NT2/D1 (cell line): ENCODE results near the gene SINHCAF.
A peak's percentile ranks its signal among the peaks of the same experiment; 100 is the strongest.
"Not testable (repeated sequence)": the region's sequence is repeated elsewhere in the genome, so short reads cannot be mapped to it uniquely, and the experiment has no call there.

ENCODE experiments used
- DNase-seq: peaks from one replicate; pipeline ENCODE4 v3.0.0-alpha.2; 2011; ENCODE audit warnings: low read depth, low spot score
- H3K27me3 ChIP-seq: 2 replicates; pipeline ENCODE4 v1.6.0; 2011; ENCODE audit warnings: mild to moderate bottlenecking; ENCODE audit not compliant: insufficient read length, insufficient read depth
- H3K36me3 ChIP-seq: 2 replicates; pipeline ENCODE4 v1.6.1; 2011; ENCODE audit warnings: mild to moderate bottlenecking, low read length, mixed read lengths; ENCODE audit not compliant: insufficient read depth, insufficient read length
- H3K4me1 ChIP-seq: 2 replicates; pipeline ENCODE4 v1.5.1; 2011; ENCODE audit not compliant: insufficient read depth, insufficient read length
- H3K4me3 ChIP-seq: 2 replicates; pipeline ENCODE4 v1.5.1; 2011; ENCODE audit warnings: low read depth; ENCODE audit not compliant: insufficient read length
- H3K9ac ChIP-seq: 2 replicates; pipeline ENCODE4 v1.6.0; 2011; ENCODE audit warnings: low read depth; ENCODE audit not compliant: insufficient read length
- H3K9me3 ChIP-seq: 2 replicates; pipeline ENCODE4 v1.5.1; 2011; ENCODE audit warnings: mild to moderate bottlenecking, low read length; ENCODE audit not compliant: insufficient read depth
- SUZ12 ChIP-seq: IDR thresholded peaks from 2 replicates; pipeline ENCODE4 v1.6.1; 2011; ENCODE audit not compliant: insufficient read length, insufficient read depth; ENCODE audit errors: extremely low read depth
- YY1 ChIP-seq: IDR thresholded peaks from 2 replicates; pipeline ENCODE4 v1.6.1; 2011; ENCODE audit not compliant: insufficient read length, insufficient read depth
- ZNF274 ChIP-seq: IDR thresholded peaks from 2 replicates; pipeline ENCODE4 v1.6.1; 2011; ENCODE audit warnings: mild to moderate bottlenecking, low read depth, low read length

SINHCAF gene

DNA sequence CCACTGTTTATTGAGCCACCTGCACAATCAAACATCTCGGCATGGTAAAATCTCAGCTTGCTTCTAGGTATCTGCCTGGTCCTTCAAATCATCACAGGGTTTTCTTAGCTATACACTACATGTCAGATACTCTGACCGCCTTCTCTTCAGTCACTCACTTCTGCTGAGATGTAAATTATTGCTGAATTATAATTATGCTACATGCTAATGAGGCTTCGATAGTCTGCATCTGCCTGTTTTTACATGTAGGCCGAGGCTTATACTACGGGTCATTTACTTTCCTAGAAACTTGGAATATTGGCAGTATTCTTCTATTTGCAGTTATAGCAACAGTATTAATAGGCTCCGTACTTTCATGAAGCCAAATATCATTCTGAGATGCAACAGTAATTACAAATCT, 77.6 kb downstream of the SINHCAF start:
- H3K9me3 ChIP-seq = no peaks in the 10 kb centered on the region
- TF ChIP-seq YY1 = no peak
- no peak for TF ChIP-seq SUZ12
- TF ChIP-seq ZNF274 = no peak
- no peak overlapping the region for H3K9ac ChIP-seq

DNA sequence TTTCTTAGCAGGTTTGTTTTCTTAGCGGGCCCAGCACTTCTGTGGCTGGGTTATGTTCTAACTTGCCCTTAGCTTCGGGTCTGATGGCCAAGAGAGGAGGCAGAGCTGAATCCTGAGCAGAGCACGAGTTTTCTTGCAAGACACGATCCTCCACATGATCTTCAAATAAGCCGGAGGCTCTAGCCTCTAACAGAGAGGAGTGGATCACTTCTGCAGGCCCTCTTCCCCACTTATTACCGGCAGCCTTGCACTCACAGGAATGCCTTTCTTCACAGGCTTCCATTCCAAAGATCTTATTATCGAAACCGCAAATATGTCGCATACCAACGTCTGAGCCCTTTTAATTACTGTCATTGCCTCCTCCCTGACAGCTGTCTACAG, 79.5 kb downstream of the SINHCAF start:
- TF ChIP-seq YY1 = no peak
- TF ChIP-seq ZNF274 = no peak
- no peak for TF ChIP-seq SUZ12
- no peaks in the 10 kb centered on the region for H3K9me3 ChIP-seq
- peak overlapping the region; percentile 2 for H3K9ac ChIP-seq
- no peak for DNase-seq
- peaks cover 8% of the 10 kb centered on the region for H3K4me1 ChIP-seq
- H3K27me3 ChIP-seq = no peaks in the 10 kb centered on the region
- H3K4me3 ChIP-seq = no peak overlapping the region
- no peaks in the 10 kb centered on the region for H3K36me3 ChIP-seq

More for the DNA sequence above, 77.6 kb downstream of the SINHCAF start:
- DNase-seq = no peak
- Histone ChIP-seq H3K27me3 (no peaks in the 10 kb centered on the region), H3K4me3 (no peak overlapping the region), H3K4me1 (peaks cover 8% of the 10 kb centered on the region), H3K36me3 (no peaks in the 10 kb centered on the region)

DNA sequence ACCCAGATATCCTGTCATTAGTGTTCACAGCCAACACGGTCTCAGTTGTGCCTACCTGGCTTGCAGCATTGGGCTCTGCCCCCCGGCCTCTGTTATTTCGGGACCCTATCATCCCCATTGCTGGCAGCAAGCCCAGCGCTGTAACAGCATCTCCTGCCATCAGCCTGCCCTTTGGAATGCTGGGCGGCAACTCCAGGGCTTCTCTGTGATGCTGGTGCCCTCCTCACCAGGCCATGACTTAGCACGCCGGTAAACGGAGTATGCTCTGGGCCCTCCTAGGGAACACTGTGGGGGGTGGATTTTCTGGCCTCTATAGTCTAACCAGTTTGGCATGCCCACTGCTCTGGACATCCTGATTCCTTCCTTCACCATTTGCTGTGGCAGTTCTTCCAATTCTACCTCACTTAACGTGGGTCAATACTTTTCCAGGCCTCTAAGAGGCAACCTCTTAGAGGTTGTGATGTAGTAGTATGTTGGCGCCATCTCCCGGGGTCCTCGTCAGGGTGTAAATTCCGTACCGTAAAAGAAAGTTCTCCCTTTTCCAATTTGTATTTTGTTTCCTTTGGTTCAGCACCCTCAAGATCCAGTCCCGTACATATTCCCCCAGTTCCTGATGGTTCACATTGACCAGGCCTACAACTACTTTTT, 80.0 kb downstream of the SINHCAF start:
- H3K9ac ChIP-seq = peak overlapping the region; percentile 2
- H3K9me3 ChIP-seq = no peaks in the 10 kb centered on the region
- peaks cover 8% of the 10 kb centered on the region for H3K4me1 ChIP-seq
- H3K36me3 ChIP-seq = no peaks in the 10 kb centered on the region
- TF ChIP-seq ZNF274 = no peak
- TF ChIP-seq SUZ12 = no peak
- no peak for TF ChIP-seq YY1
- H3K4me3 ChIP-seq = no peak overlapping the region
- no peaks in the 10 kb centered on the region for H3K27me3 ChIP-seq
- peak; percentile 71 for DNase-seq

DNA sequence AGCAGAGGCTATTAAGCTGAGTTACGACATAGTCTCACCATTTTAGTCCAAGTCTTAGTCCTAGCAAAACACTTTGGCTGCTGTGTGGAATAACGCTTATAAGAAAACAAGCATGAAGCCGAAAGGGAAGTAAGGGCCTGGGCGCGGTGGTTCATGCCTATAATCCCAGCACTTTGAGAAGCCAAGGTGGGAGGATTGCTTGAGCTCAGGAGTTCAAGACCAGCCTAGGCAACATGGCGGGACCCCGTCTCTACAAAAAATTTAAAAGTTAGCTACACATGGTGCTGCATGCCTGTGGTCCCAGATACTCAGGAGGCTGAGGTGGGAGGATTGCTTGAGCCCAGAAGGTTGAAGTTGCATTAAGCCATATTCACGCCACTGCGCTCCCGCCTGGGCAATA, 83.5 kb downstream of the SINHCAF start:
- H3K4me3 ChIP-seq, H3K9me3 ChIP-seq, H3K27me3 ChIP-seq, DNase-seq, H3K36me3 ChIP-seq, H3K9ac ChIP-seq, H3K4me1 ChIP-seq: not testable (repeated sequence)

DNA sequence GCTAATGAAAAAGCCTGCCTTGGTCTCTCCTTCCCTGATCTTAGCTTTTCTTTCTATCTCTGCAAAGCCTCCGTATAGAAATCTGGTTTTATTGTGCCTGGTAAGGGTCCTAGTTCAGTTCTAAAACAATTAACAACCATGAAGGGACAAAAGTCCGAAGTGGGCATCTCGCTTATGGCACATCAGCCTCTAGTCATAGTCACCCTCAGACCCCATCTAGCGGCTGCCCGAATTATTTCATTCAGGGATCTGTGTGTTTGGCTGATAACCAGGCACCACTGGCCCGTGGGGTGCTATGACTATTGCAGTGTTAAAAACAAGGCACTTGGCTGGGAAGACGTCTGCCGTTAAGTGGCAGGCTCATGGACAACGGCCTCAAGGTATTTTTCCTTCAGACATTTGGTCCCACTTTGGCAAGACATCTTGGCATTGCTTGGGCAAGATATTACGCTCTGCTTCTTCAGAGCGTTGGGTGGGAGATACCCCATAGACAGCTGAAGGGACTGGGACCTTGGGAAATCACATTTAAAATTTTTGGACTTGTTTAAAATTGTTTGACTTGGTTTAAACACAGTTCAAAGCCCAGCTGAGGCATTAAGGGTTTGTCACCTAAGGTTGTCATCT, 87.1 kb downstream of the SINHCAF start:
- H3K4me3 ChIP-seq = no peak overlapping the region
- peaks cover 15% of the 10 kb centered on the region for H3K27me3 ChIP-seq
- peak; percentile 77 for DNase-seq

DNA sequence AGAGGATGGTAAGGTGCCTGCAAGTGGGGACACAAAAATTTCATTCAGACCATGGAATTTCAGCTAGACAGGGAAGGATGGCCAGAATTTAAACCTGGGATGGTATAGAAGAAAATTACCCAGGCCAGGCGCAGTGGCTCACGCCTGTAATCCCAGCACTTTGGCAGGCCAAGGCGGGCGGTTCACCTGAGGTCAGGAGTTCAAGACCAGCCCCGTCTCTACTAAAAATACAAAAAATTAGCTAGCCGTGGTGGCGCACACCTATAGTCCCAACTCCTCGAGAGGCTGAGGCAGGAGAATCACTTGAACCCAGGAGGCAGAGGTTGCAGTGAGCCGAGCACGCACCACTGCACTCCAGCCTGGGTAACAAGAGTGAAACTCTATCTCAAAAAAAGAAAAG, 87.6 kb downstream of the SINHCAF start:
- not testable (repeated sequence) for DNase-seq, H3K4me3 ChIP-seq, H3K9me3 ChIP-seq, H3K36me3 ChIP-seq, H3K9ac ChIP-seq
- peaks cover 20% of the 10 kb centered on the region for H3K27me3 ChIP-seq
- H3K4me1 ChIP-seq = peaks cover 12% of the 10 kb centered on the region

More for the DNA sequence above, 87.1 kb downstream of the SINHCAF start:
- TF ChIP-seq ZNF274 (no peak), SUZ12 (no peak), YY1 (no peak)
- Histone ChIP-seq H3K9ac (no peak overlapping the region), H3K36me3 (no peaks in the 10 kb centered on the region), H3K4me1 (peaks cover 12% of the 10 kb centered on the region), H3K9me3 (no peaks in the 10 kb centered on the region)

DNA sequence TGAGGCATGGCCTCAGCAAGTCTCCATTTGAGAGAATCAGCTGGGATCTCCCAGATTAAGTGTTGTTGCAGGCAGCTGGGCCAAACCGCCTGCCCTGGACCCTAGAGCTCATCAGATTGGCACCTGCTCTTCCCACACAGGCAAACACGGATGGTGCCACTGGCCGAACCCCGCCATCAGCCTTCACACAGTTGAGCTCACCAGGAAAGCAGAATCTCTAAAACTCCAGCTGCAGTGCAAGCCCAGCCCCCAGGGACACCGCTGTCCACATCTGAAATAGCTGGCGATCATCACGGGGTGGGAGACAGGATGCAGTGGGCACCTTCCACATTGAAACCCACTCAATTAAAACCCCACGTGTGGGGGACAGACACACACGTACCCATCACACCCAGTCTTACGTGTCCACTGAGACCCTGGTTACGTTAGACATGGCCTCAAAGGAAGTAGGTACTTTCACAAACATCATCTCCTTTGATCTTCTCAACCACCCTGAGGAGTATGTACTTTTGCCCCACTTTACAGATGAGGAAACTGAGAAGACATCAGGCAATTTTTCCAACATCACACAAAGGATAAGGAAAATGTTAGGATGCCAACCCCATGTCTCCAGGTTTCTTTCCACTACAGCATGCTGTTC, 88.8 kb downstream of the SINHCAF start:
- DNase-seq = no peak
- no peak overlapping the region for H3K9ac ChIP-seq
- no peak for TF ChIP-seq ZNF274
- TF ChIP-seq SUZ12 = no peak
- no peak for TF ChIP-seq YY1
- H3K9me3 ChIP-seq = 0 out of 2 replicates have a peak, but pooled peaks cover 2% of the 10 kb centered on the region
- peaks cover 12% of the 10 kb centered on the region for H3K4me1 ChIP-seq
- H3K27me3 ChIP-seq = peaks cover 23% of the 10 kb centered on the region
- H3K4me3 ChIP-seq = no peak overlapping the region
- H3K36me3 ChIP-seq = no peaks in the 10 kb centered on the region

DNA sequence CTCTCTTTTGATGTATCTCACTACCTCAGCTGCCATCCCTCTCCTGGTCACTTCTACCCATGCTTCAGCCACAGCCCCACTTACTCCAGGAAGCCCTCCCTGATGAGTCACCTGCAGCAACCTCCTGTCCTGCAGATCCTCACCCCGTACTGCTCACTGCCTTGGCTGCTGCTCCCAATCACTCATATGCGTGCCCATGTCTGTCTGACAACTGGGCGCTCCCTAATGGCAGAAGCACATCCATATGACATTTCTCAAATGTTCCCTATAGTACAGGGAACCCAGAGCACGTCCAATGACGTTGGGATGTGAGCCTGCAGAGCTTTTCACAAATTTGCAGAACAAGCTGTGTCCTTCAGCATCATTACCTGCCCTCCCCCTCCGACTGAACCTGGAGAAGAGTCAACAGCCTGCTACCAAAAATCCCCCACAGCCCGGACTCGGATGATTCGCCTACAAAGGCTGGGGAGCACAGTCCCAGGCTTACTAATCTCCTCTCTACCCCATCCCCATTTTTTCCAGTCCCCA, 90.0 kb downstream of the SINHCAF start:
- no peak for DNase-seq
- Histone ChIP-seq H3K4me1 (peaks cover 12% of the 10 kb centered on the region), H3K36me3 (no peaks in the 10 kb centered on the region), H3K9me3 (peaks cover 14% of the 10 kb centered on the region), H3K27me3 (peaks cover 23% of the 10 kb centered on the region), H3K9ac (no peak overlapping the region), H3K4me3 (no peak overlapping the region)
- TF ChIP-seq YY1 (no peak), SUZ12 (no peak), ZNF274 (no peak)
